HG03066 (cell line): ENCODE results near the gene DCAF6.
"Not testable (repeated sequence)": the region's sequence is repeated elsewhere in the genome, so short reads cannot be mapped to it uniquely, and the experiment has no call there.

ENCODE experiments used
- ATAC-seq: cut with Tn5 transposase; IDR thresholded peaks from one replicate; pipeline ENCODE4 v1.9.1; 2021; ENCODE audit warnings: low read depth; ENCODE audit not compliant: unreplicated experiment

DCAF6 gene

DNA sequence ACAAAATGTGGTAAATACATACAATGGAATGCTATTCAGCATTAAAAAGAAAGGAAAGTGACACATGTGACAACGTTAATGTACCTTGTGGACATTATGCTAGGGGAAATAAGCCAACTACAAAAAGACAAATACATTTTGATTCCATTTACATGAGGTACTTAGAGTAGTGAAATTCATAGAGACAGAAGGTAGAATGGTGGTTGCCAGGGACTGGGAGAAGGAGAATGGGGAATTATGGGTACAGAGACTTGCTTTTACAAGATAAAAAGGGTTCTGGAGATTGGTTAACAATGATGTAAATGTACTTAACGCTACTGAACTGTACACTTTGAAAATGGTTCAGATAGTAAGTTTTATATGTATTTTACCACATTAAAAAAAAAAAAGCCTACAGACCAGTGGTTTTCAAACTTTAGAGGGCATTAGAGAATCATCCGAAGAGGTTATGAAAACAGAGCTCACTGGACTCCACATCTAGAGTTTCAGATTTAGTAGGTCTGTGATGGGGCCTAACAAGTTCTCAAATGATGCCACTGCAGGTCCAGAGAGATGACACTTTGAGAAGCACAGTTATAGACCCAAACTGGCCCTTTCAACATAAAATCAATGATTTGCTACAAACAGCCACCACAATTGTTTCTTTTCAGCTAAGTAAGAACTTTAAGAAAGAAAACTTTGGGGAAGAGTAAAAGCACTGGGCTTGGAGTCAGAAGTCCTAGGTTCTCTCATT is 13.0 kb upstream of the DCAF6 start:
- no peak for ATAC-seq

GRCh38 chr1:167924102-167924501 is 12.4 kb upstream of the DCAF6 start:
- ATAC-seq: no peak

DNA sequence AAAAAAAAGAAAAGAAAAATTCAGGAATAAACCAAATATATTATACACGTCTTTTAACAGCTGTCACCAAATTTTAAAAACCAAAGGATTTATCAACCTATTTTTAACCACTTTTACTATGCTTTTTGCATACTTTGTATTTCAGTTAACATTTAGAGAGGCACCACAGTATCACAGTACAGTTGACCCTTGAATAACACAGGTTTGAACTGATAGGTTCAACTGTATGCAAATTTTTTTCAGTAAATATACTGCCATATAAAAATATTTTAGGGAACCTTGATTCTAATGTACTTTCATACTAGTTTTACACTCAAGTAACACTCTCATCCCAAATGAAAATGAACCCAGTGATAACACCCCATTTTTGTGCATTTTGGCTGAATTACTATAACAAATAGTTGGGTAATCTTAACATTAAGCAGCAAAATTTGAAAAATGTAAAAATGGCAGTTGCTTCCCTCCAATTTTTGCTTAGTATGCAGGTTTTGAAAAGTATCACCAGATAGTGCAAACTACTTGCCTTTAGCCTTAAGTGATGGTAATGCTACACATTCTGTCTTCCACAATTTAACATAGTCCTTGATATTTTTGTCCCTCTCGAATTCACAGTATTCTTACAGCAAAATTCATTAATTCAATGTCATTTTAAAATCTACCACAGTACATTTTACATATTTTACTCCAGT is 11.8 kb upstream of the DCAF6 start:
- ATAC-seq: no peak

DNA sequence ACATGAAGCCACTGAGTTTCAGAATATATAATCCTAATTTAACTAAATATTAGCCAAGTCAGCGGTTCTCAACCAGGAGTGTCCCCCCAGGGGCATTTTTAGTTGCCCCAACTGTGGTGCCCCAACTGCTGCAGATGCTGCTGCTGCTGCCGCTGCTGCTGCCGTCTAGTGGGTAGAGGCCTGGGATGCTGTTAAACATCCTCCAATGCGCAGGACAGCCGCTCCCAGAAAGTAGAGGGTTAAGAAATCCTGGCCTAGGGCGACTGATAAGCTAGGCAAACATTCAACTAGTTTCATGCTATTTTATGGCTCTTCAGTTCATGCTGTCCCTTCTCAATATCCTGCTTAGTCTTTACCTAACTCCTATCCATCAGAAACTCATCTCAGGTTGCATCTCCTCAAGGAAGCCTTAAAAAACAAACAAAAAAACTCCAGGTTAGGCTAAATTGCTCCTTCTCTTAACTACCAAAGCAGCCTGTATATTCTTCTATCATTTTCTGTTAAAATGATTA is 9.9 kb upstream of the DCAF6 start:
- ATAC-seq: no peak

DNA sequence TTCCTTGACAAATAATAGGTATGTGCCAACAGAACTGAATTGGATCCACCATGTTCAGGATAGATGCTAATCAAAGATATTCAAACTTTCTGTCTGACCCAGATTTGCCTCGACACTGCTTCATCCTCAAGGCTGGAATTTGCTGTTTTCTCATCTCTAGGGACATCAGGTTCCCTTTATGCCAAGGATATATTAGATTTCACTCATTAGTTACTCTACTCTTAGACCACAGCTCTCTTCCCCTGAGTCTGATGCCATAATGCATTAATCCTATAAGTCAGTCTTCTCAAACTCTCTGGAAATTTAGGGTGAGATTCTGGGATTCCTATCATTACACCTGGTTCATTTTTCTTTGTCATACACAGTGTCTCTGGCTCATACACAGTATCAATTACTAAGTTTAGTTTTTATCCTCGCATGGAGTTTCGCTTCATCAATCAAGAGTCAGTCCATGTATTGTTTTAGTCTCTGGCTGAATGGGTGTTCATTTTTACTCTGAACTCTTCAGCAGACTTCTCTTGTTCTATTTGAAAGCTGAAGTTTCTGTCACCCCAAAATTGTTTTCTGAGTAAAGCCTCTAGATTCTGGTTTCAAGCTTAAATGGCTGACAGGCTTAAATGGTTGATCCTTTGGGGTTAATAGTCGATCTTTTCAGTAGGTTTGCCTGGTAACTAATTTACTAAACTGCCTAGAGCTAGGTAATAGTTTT is 9.3 kb upstream of the DCAF6 start:
- no peak for ATAC-seq

DNA sequence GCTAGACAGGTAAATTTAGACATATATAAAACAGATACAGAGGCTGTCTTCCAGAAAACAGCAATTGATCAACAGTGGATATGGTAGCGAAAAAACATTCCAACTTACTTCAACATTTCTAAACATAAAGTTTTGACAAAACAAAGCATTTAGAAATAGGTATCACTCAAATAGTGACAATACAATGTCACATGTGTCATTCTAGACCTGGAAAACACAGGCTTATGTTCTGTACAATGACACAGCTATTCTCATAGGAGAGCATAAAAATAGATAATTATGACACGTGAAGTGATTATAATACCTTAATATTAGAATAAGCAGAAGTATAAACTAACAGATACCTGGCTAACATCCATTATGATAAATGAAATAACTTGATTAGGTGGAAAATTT is 8.0 kb upstream of the DCAF6 start:
- ATAC-seq: no peak

DNA sequence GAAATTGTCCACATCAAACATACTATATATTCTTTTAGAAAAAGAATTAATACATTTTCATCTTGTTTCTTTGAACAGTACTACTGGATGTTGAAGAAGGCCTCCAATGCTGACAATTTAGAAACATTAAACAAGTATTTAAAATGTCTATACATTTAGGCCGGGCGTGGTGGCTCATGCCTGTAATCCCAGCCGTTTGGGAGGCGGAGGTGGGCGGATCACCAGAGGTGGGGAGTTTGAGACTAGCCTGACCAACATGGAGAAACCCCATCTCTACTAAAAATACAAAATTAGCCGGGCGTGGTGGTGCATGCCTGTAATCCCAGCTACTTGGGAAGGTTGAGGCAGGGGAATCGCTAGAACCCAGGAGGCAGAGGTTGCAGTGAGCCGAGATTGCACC is 7.6 kb upstream of the DCAF6 start:
- not testable (repeated sequence) for ATAC-seq

- no peak for ATAC-seq
These were observed 6.8 kb upstream of the DCAF6 start for GRCh38 chr1:167929725-167930124.

GRCh38 chr1:167933788-167934187 is 2.7 kb upstream of the DCAF6 start:
- ATAC-seq: no peak

DNA sequence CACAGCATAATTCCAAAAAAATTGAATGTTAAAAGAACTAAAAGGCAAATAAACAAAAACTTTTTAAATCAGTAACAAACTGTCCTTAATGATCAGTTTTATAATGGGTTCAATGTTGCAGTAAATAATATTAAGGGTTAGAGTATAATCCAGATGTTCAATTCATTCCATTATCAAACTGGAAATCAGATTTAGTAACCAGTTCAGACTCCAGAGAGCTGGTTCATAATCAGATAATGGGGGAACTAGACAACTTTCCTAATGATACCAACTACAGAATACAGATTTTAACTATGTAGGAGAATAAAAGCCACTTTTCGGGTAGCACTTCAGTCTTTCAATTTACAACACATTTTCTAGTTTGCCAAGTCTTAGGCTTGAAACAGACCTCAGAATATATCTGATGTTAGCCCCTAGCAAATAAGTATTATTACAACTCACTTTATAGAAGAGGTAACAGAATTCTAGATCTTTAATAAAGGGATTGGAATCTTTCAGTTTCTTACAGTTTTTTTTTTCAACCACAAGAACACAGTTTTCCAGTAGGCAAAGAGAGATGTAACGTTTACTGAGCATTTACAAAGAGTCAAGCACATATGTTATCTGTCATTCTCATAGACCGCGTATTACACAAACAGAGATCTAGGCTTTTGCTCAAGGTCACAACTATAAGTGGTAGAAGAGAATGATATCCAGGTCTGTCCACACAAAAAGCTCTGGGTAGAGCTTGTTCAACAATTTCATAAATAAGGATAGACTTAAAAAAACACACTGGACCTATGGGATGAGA is 1.9 kb upstream of the DCAF6 start:
- no peak for ATAC-seq

- ATAC-seq: peak; percentile 2
These were observed 1.0 kb upstream of the DCAF6 start for GRCh38 chr1:167935216-167936067.

GRCh38 chr1:167936930-167937708 is 636 bp downstream of the DCAF6 start, which contains the start of gene MPC2:
Gene MPC2, minus strand, starts transcription at chr1:167937072. Its CDS starts 1,231 bp downstream, at chr1:167935841.
- ATAC-seq: peak; percentile 9

- no peak for ATAC-seq
These were observed 1.2 kb downstream of the DCAF6 start for GRCh38 chr1:167937709-167938010.

GRCh38 chr1:167938080-167938636 is 1.7 kb downstream of the DCAF6 start:
- ATAC-seq: no peak

DNA sequence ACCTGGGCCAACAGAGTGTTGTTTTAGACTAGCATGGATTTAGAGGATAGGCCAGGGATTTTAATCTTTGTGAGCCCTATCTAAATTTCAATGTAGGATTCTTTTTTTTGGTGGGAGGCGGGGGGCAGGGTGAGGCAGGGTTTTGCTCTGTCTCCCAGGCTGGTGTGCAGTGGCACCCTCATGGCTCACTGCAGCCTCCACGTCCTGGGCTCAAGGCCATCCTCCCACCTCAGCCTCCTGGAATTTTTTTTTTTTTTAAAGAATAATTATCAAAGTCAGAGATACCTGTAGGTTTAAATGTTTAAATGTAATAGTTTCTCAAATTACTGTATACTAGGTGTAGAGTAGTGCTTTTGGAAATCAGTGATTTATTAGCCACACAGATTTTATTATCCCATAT is 3.8 kb downstream of the DCAF6 start:
- ATAC-seq: no peak

GRCh38 chr1:167943541-167943940 is 7.1 kb downstream of the DCAF6 start:
- ATAC-seq: no peak

- no peak for ATAC-seq
These were observed 11.2 kb downstream of the DCAF6 start for GRCh38 chr1:167947733-167948132.

DNA sequence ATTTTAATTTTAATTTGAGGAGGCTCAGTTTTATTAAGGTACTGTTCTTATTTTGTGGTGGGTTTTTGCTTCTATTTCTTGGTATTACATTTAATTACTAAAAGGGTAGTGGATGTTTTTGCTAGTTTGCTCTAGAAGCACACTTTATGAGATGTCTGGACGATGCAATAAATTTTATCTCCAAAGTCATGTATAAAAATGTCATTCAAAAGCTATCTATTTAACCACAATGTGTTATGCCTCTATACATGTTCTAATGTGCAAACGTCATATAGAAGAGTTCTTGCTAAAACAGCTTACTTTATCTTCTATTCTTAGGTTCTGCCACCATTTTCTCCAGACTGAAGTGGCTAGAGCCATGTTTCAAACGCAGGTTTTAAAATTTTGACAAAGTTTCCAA is 13.3 kb downstream of the DCAF6 start:
- no peak for ATAC-seq

GRCh38 chr1:167950569-167950968 is 14.1 kb downstream of the DCAF6 start:
- ATAC-seq: no peak
